Measurements from ENCODE around the gene SORCS2. TPM values are rescaled to one million over a fixed set of nuclear protein-coding genes. Genes with fewer than 3 reads are reported as not detected.

The SORCS2 gene
- total and polyA plus RNA-seq, 2 of the 4 experiments (the other 2 are of a cell fraction) = 0.36 to 0.62 TPM

DNA sequence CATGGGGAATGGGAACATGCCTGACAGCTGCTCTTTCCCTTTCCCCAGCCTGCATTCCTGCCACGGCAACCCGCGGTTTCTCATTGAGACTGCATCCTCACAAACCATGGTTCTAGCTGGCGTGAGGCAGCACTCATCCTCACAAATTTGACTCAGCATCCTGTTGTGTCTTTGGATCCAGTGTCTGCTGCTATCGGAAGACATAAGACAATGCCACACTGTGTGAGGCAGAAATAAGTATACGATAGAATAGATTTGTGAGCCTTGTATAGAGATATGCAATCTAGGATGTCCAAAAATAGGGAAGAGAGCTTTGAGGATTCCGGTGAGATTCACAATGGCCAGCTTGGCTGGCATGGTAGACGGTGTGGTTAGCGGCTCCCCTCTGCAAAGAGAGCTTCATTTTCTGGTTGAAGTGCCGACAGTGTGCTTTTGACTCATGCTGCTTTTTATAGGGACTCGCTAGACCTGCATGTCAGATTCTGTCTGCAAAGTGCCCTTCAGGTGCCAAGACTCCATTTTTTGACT lies 403.7 kb downstream of the SORCS2 start:
- BruUV-seq (replicated peaks) = no TSS peak
- peaks cover 1% of the 10 kb centered on the region; the same call in 1 of the 2 replicates for H3K9me3 ChIP-seq (ENCODE audit: control insufficient read depth, insufficient read depth, low read length)
- no peak overlapping the region for H2AFZ ChIP-seq (replicated peaks; ENCODE audit: low read length, poor library complexity)
- no peak overlapping the region for H2BK120ac ChIP-seq (ENCODE audit: low read depth, low read length)
- ATAC-seq (ENCODE audit: low read depth) (no peak), DNase-seq (no peak)
- dilution Hi-C loops (cut with HindIII; ENCODE audit: low sequenced_read_pairs, unreplicated experiment) = no loop called here
- H3K27ac ChIP-seq (ENCODE audit: insufficient read depth, low read length) = no peak overlapping the region
- no peak overlapping the region for H3K18ac ChIP-seq (ENCODE audit: low read depth, low read length)
- H3K4me1 ChIP-seq (ENCODE audit: control insufficient read depth, insufficient read depth, low read length) = no peaks in the 10 kb centered on the region
- no peak overlapping the region for H3K4ac ChIP-seq (ENCODE audit: low read depth, low read length)
- H3K36me3 ChIP-seq (ENCODE audit: control insufficient read depth, insufficient read depth, low read length) = no peaks in the 10 kb centered on the region
- no peak overlapping the region for H3K9ac ChIP-seq (ENCODE audit: low read depth, low read length)
- CTCF ChIA-PET = no interaction called here
- H4K8ac ChIP-seq (ENCODE audit: low read depth in 2 of 2, low read length in 2 of 2) = no peak overlapping the region
- in situ Hi-C loops (cut with MboI; ENCODE audit: low sequenced_read_pairs) = no loop called here
- H4K91ac ChIP-seq (ENCODE audit: insufficient read depth, low read depth, low read length) = no peak overlapping the region
- no peak overlapping the region for H3K23ac ChIP-seq (ENCODE audit: low read depth, low read length)
- no peak overlapping the region for H2AK5ac ChIP-seq (ENCODE audit: low read depth, low read length)
- no peak overlapping the region for H4K5ac ChIP-seq (ENCODE audit: low read depth, low read length)
- H3K56ac ChIP-seq (ENCODE audit: extremely low read depth, insufficient read depth, low read length) = no peak overlapping the region
- intact Hi-C loops (cut with micrococcal nuclease) = no loop called here
- WGBS, 2 experiments (ENCODE audit: extremely low coverage in 2 of 2, insufficient read length in 1 of 2) = 58% methylated on average over 6 of the region's 11 CpGs; no CpG with 5 or more reads in 1 of the 2 experiments
- no peaks in the 10 kb centered on the region for H3K79me1 ChIP-seq (ENCODE audit: low read depth in 1 of 2, low read length in 2 of 2)
- H2BK5ac ChIP-seq (ENCODE audit: low read depth, low read length, poor library complexity, severe bottlenecking) = no peak overlapping the region
- TF ChIP-seq SMC3 (IDR thresholded peaks at IDR 0.05; ENCODE audit: low read depth, low read length) = no peak
- TF ChIP-seq CEBPB (IDR thresholded peaks at IDR 0.05; ENCODE audit: low read depth, low read length) = no peak
- TF ChIP-seq, protein P1, sequence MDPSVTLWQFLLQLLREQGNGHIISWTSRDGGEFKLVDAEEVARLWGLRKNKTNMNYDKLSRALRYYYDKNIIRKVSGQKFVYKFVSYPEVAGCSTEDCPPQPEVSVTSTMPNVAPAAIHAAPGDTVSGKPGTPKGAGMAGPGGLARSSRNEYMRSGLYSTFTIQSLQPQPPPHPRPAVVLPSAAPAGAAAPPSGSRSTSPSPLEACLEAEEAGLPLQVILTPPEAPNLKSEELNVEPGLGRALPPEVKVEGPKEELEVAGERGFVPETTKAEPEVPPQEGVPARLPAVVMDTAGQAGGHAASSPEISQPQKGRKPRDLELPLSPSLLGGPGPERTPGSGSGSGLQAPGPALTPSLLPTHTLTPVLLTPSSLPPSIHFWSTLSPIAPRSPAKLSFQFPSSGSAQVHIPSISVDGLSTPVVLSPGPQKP (IDR thresholded peaks at IDR 0.05; ENCODE audit: borderline replicate concordance, low read depth, low read length) = no peak
- no peak for TF ChIP-seq RAD21 (IDR thresholded peaks at IDR 0.05; ENCODE audit: low read length)
- TF ChIP-seq MAZ (IDR thresholded peaks at IDR 0.05; ENCODE audit: borderline replicate concordance, low read depth, low read length) = no peak
- no peak for TF ChIP-seq CHD1 (IDR thresholded peaks at IDR 0.05; ENCODE audit: low read depth, low read length)
- TF ChIP-seq, protein P2, sequence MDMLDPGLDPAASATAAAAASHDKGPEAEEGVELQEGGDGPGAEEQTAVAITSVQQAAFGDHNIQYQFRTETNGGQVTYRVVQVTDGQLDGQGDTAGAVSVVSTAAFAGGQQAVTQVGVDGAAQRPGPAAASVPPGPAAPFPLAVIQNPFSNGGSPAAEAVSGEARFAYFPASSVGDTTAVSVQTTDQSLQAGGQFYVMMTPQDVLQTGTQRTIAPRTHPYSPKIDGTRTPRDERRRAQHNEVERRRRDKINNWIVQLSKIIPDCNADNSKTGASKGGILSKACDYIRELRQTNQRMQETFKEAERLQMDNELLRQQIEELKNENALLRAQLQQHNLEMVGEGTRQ (IDR thresholded peaks at IDR 0.05; ENCODE audit: low read depth, low read length) = no peak
- no peak for TF ChIP-seq NFE2L2 (IDR thresholded peaks at IDR 0.05; ENCODE audit: low read depth, low read length)
- no peak for TF ChIP-seq RFX5 (IDR thresholded peaks at IDR 0.05; ENCODE audit: low read depth, low read length)
- no peak for TF ChIP-seq RCOR1 (IDR thresholded peaks at IDR 0.05; ENCODE audit: insufficient replicate concordance, low read length)
- TF ChIP-seq BHLHE40 (IDR thresholded peaks at IDR 0.05; ENCODE audit: low read depth, low read length) = no peak
- TF ChIP-seq, protein P3, sequence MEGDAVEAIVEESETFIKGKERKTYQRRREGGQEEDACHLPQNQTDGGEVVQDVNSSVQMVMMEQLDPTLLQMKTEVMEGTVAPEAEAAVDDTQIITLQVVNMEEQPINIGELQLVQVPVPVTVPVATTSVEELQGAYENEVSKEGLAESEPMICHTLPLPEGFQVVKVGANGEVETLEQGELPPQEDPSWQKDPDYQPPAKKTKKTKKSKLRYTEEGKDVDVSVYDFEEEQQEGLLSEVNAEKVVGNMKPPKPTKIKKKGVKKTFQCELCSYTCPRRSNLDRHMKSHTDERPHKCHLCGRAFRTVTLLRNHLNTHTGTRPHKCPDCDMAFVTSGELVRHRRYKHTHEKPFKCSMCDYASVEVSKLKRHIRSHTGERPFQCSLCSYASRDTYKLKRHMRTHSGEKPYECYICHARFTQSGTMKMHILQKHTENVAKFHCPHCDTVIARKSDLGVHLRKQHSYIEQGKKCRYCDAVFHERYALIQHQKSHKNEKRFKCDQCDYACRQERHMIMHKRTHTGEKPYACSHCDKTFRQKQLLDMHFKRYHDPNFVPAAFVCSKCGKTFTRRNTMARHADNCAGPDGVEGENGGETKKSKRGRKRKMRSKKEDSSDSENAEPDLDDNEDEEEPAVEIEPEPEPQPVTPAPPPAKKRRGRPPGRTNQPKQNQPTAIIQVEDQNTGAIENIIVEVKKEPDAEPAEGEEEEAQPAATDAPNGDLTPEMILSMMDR (conservative IDR thresholded peaks at IDR 0.05; ENCODE audit: low read depth, low read length) = no peak
- no peaks in the 10 kb centered on the region for H4K20me1 ChIP-seq (ENCODE audit: insufficient read depth, low read length)
- no peak overlapping the region for H2AK9ac ChIP-seq (replicated peaks; ENCODE audit: low read depth, low read length, poor library complexity)
- no peak overlapping the region for H3K4me2 ChIP-seq (ENCODE audit: low read depth, low read length)
- no peak overlapping the region for H2BK20ac ChIP-seq (ENCODE audit: low read depth, low read length)
- peaks cover 30% of the 10 kb centered on the region for H3K27me3 ChIP-seq (ENCODE audit: control insufficient read depth, insufficient read depth, low read length)
- no peak overlapping the region for H3K4me3 ChIP-seq (ENCODE audit: insufficient read depth, low read depth, low read length)
- POLR2A ChIA-PET (ENCODE audit: unreplicated experiment) = no interaction called here
- no peak overlapping the region for H3K14ac ChIP-seq (replicated peaks; ENCODE audit: low read depth, low read length)
- H3K9me1 ChIP-seq (ENCODE audit: insufficient read depth, low read length) = no peaks in the 10 kb centered on the region
- no peak overlapping the region for H2BK15ac ChIP-seq (ENCODE audit: low read depth, low read length)
